ENCODE results near the gene UBE2O.

The UBE2O gene

DNA sequence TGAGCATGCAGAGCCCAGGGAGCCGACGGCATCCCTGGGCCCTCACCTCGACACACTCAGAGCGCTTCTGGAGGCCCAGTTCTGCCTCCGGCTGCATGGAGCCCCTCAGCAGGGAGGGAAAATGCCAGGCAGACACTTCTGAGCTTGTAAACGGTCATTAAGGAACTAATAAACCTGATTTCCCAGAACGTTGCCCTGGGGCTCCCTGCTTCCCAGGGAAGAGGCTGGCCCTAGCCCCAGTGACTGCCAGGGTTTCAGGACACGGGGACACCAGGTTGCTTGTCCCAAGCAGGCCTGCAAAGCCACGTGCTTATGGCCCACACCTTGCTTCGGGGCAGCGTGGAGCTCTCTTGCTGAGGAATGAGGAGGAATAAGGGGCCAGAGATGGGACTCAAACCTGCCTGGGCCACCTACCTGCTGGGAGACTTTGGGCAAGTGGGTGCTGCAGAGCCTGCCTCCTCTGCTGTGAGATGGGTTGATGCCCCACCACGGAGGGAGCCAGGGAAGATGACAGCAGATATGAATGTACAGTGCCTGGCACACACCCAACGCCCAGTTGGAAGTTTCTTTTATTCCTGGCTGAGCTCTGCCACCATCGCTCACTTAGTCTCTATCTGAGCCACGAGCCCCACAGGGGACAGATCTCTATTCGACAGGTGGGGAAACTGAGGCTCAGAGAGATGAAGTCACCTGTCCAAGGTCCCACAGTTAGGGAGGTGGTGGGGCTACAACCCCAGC lies 42.9 kb upstream of the UBE2O start:
- peaks cover 29% of the 10 kb centered on the region for H3K4me1 ChIP-seq (ENCODE audit: control insufficient read depth, insufficient read depth, low read length, poor library complexity, severe bottlenecking)
- no peak overlapping the region for H3K4me3 ChIP-seq (ENCODE audit: extremely low read depth, insufficient read depth, low read length, poor library complexity, severe bottlenecking)
- H3K27ac ChIP-seq (ENCODE audit: low read depth, low read length, severe bottlenecking): no peak overlapping the region
- H3K9me3 ChIP-seq (ENCODE audit: control insufficient read depth, low read length): no peaks in the 10 kb centered on the region
- H3K36me3 ChIP-seq (ENCODE audit: control insufficient read depth, insufficient read depth, low read length): no peaks in the 10 kb centered on the region
- WGBS, 2 experiments (ENCODE audit: insufficient coverage in 2 of 2): 86 to 91% methylated on average over 16 of the region's 16 CpGs

- Histone ChIP-seq H3K9me3 (ENCODE audit: control insufficient read depth, low read length) (no peaks in the 10 kb centered on the region), H3K4me3 (ENCODE audit: extremely low read depth, insufficient read depth, low read length, poor library complexity, severe bottlenecking) (no peak overlapping the region), H3K36me3 (ENCODE audit: control insufficient read depth, insufficient read depth, low read length) (no peaks in the 10 kb centered on the region), H3K27ac (ENCODE audit: low read depth, low read length, severe bottlenecking) (no peak overlapping the region), H3K4me1 (ENCODE audit: control insufficient read depth, insufficient read depth, low read length, poor library complexity, severe bottlenecking) (peaks cover 20% of the 10 kb centered on the region)
- 79 to 87% methylated on average over 13 to 14 of the region's 21 CpGs for WGBS, 2 experiments (ENCODE audit: insufficient coverage in 2 of 2)
Measured at GRCh38 chr17:76493505-76494167, 40.7 kb upstream of the UBE2O start.

DNA sequence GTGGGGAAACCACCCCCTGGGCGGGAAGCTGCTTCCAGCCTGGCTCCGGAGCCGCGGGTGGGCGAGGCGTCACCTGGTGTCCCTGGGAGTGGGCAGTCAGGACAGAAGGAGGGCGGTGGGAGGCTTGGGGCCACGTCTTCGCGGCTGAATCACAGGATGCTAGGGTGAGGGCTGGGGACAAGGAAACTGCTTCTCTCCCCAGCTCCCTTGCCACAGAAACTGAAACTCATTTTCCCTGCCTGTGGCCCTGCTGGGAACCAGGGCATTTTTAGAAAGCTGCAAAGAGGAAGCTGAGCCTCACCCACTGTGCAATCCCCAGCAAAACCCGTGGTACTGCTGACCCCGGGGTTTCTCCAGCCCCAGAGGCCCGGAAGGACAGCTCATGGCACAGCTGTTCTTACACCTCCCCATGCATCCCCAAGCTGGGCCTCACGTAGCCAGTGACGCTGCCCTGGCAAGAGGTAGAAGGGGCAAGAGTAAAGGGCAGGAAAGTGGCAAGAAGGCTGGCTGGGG lies 40.1 kb upstream of the UBE2O start:
- WGBS, 2 experiments (ENCODE audit: insufficient coverage in 2 of 2): 33 to 36% methylated on average over 11 to 13 of the region's 15 CpGs
- H3K9me3 ChIP-seq (ENCODE audit: control insufficient read depth, low read length): no peaks in the 10 kb centered on the region
- peaks cover 14% of the 10 kb centered on the region for H3K4me1 ChIP-seq (ENCODE audit: control insufficient read depth, insufficient read depth, low read length, poor library complexity, severe bottlenecking)
- no peaks in the 10 kb centered on the region for H3K36me3 ChIP-seq (ENCODE audit: control insufficient read depth, insufficient read depth, low read length)
- no peak overlapping the region for H3K4me3 ChIP-seq (ENCODE audit: extremely low read depth, insufficient read depth, low read length, poor library complexity, severe bottlenecking)
- no peak overlapping the region for H3K27ac ChIP-seq (ENCODE audit: low read depth, low read length, severe bottlenecking)

DNA sequence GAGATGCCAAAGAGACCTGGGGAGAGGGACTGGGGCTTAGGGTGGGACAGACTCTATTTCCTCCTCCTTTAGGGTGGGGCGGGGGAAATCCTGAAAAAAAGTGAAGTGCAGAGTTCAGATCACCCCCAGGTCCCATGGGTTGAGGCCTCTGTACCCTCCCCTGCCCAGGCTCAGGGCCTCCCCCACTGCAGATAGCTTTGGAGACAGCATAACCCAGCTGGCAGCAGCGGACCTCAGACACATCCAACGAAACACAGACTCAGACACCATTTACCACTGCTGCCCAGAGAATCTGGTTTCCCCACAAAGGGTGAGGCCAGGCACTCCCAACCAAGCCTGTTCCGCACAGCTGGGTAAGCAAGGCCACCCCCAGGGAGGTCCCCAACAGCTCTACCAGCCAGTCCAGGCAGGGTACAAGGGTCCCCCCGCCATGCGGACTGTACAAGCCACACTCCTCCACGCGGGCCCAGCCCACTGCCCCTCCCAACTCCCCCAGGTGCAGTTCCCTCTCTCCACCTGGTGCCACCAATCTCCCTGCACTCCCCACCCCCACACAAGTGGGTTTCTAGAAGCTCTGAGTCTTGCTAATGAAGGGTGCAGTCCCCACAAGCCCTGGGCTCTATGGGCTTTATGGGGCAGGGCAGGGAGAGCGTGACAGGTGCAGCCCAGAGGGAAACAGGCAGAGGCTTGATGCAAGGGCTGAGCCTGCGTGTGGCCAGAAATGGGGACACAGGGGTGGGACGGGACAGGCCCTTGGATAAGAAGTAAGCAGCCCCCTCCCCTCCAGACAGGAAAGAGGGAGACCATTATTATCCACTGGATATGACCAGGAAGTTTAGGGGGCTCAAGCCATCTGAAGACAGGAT lies 39.4 kb upstream of the UBE2O start:
- Histone ChIP-seq H3K36me3 (ENCODE audit: control insufficient read depth, insufficient read depth, low read length) (no peaks in the 10 kb centered on the region), H3K4me1 (ENCODE audit: control insufficient read depth, insufficient read depth, low read length, poor library complexity, severe bottlenecking) (peaks cover 8% of the 10 kb centered on the region), H3K4me3 (ENCODE audit: extremely low read depth, insufficient read depth, low read length, poor library complexity, severe bottlenecking) (no peak overlapping the region), H3K9me3 (ENCODE audit: control insufficient read depth, low read length) (no peaks in the 10 kb centered on the region), H3K27ac (ENCODE audit: low read depth, low read length, severe bottlenecking) (no peak overlapping the region)
- 77 to 93% methylated on average over 5 to 7 of the region's 11 CpGs for WGBS, 2 experiments (ENCODE audit: insufficient coverage in 2 of 2)

- no peak overlapping the region for H3K27ac ChIP-seq (ENCODE audit: low read depth, low read length, severe bottlenecking)
- H3K9me3 ChIP-seq (ENCODE audit: control insufficient read depth, low read length): no peaks in the 10 kb centered on the region
- H3K4me1 ChIP-seq (ENCODE audit: control insufficient read depth, insufficient read depth, low read length, poor library complexity, severe bottlenecking): peaks cover 8% of the 10 kb centered on the region
- no peak overlapping the region for H3K4me3 ChIP-seq (ENCODE audit: extremely low read depth, insufficient read depth, low read length, poor library complexity, severe bottlenecking)
- H3K36me3 ChIP-seq (ENCODE audit: control insufficient read depth, insufficient read depth, low read length): no peaks in the 10 kb centered on the region
- whole genome bisulfite sequencing, 2 experiments (ENCODE audit: insufficient coverage in 2 of 2): 93 to 95% methylated on average over 11 to 15 of the region's 17 CpGs
Measured at GRCh38 chr17:76491271-76492122, 38.5 kb upstream of the UBE2O start.

GRCh38 chr17:76490112-76490710 lies 37.3 kb upstream of the UBE2O start:
- no peak overlapping the region for H3K4me3 ChIP-seq (ENCODE audit: extremely low read depth, insufficient read depth, low read length, poor library complexity, severe bottlenecking)
- WGBS, 2 experiments (ENCODE audit: insufficient coverage in 2 of 2): 86 to 91% methylated on average over 8 to 10 of the region's 10 CpGs
- H3K9me3 ChIP-seq (ENCODE audit: control insufficient read depth, low read length): no peaks in the 10 kb centered on the region
- H3K4me1 ChIP-seq (ENCODE audit: control insufficient read depth, insufficient read depth, low read length, poor library complexity, severe bottlenecking): peaks cover 8% of the 10 kb centered on the region
- H3K27ac ChIP-seq (ENCODE audit: low read depth, low read length, severe bottlenecking): no peak overlapping the region
- H3K36me3 ChIP-seq (ENCODE audit: control insufficient read depth, insufficient read depth, low read length): no peaks in the 10 kb centered on the region

DNA sequence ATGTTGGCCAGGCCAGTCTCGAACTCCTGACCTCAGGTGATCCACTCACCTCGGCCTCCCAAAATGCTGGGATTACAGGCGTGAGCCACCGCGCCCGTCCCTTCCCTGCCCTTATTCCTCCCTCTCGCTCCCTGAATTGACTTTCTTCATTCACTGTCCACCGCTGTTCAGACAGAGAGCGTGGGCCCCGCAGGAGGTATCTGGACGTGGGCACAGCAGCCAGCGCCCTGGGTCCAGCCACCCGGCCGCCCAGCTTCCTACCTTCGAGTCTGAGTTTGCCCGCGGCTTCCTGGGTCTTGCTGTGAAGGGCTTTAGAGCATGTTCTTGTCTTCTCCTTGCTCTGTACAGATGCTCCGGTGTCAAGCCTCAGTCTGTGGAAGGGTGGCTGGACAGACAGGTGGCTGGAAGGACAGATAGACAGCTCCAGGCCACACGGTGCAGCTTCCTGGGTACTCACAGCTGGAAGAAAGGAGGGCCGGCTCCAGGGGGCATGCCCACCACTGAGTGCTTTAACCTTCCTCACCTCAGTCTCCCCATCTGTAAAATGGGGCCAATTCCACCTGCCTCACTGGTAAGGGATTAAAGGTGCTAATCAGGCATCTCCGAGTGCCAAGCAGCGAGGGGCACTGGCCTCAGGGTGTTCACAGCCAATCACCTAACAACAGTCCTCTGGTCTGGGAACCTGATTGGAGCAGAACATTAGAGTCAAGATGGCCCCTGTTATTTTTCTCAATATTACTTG lies 34.7 kb upstream of the UBE2O start:
- Histone ChIP-seq H3K36me3 (ENCODE audit: control insufficient read depth, insufficient read depth, low read length) (no peaks in the 10 kb centered on the region), H3K4me3 (ENCODE audit: extremely low read depth, insufficient read depth, low read length, poor library complexity, severe bottlenecking) (no peak overlapping the region), H3K27ac (ENCODE audit: low read depth, low read length, severe bottlenecking) (no peak overlapping the region), H3K4me1 (ENCODE audit: control insufficient read depth, insufficient read depth, low read length, poor library complexity, severe bottlenecking) (peaks cover 4% of the 10 kb centered on the region), H3K9me3 (ENCODE audit: control insufficient read depth, low read length) (no peaks in the 10 kb centered on the region)
- 95 to 98% methylated on average over 19 to 20 of the region's 22 CpGs for WGBS, 2 experiments (ENCODE audit: insufficient coverage in 2 of 2)

DNA sequence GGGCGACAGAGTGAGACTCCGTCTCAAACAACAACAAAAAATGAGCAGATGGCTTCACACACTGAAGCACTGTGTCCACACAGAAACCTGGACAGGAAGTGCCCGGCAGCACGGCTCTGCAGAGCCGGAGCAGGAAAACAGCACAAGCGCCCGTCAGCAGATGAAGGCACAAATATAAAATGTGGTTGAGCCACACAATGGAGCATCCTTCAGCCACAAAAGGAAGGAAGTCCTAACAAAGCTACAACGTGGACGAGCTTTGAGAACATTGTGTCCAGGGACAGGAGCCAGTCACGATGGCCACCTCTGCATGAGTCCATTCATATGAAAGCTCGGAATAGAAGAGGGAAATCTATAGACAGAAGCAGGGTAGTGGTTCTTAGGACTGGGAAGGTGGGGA lies 32.6 kb upstream of the UBE2O start:
- Histone ChIP-seq H3K27ac (ENCODE audit: low read depth, low read length, severe bottlenecking) (no peak overlapping the region), H3K36me3 (ENCODE audit: control insufficient read depth, insufficient read depth, low read length) (no peaks in the 10 kb centered on the region), H3K4me3 (ENCODE audit: extremely low read depth, insufficient read depth, low read length, poor library complexity, severe bottlenecking) (no peak overlapping the region), H3K4me1 (ENCODE audit: control insufficient read depth, insufficient read depth, low read length, poor library complexity, severe bottlenecking) (no peaks in the 10 kb centered on the region), H3K9me3 (ENCODE audit: control insufficient read depth, low read length) (no peaks in the 10 kb centered on the region)
- WGBS, 2 experiments (ENCODE audit: insufficient coverage in 2 of 2): 81 to 87% methylated on average over 9 to 10 of the region's 11 CpGs

GRCh38 chr17:76484228-76484725 lies 31.3 kb upstream of the UBE2O start:
- Histone ChIP-seq H3K27ac (ENCODE audit: low read depth, low read length, severe bottlenecking) (no peak overlapping the region), H3K4me1 (ENCODE audit: control insufficient read depth, insufficient read depth, low read length, poor library complexity, severe bottlenecking) (no peaks in the 10 kb centered on the region), H3K4me3 (ENCODE audit: extremely low read depth, insufficient read depth, low read length, poor library complexity, severe bottlenecking) (no peak overlapping the region), H3K9me3 (ENCODE audit: control insufficient read depth, low read length) (no peaks in the 10 kb centered on the region), H3K36me3 (ENCODE audit: control insufficient read depth, insufficient read depth, low read length) (no peaks in the 10 kb centered on the region)
- WGBS, 2 experiments (ENCODE audit: insufficient coverage in 2 of 2): 93 to 94% methylated on average over 7 to 9 of the region's 11 CpGs
